Measurements from ENCODE around the gene CHRNA4. TPM values are rescaled to one million over a fixed set of nuclear protein-coding genes. Genes with fewer than 3 reads are reported as not detected.

The CHRNA4 gene
- polyA plus RNA-seq, 1 of the 3 experiments (the other 2 are of a cell fraction) = not detected

DNA sequence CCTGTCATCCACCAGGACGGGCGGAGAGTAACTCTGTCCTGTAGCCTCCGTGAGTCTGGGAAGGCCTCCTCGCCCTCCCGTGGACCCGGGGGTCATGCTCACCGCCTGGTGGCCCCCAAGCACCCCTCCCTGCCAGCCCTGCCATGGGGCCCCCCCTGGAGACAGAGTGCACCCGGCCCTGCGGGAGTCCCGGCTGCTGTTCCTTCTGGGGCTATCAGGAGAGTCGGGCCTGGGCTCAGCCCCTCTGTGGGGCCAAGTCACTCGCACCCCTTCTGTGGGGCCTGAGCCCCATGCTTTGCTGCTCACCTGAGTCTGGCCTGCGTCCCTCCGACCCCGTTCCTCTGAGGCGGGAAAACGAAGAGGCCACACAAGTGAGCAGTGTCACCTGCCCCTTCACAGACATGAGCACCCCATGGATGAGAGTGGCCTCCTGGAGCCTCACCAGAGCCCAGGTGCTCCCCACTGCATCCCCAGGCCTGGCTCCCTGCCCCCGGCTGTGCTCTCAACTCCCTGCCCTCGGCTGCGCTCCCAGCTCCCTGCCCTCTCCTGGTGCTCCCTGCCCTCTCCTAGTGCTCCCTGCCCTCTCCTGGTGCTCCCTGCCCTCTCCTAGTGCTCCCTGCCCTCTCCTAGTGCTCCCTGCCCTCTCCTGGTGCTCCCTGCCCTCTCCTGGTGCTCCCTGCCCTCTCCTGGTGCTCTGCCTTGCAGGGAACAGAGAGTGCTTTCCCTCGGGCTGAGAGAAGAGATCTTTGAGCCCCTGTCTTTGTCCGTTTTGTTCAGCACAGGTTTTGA lies 4.6 kb upstream of the CHRNA4 start:
- Histone ChIP-seq H3K9me2 (no peaks in the 10 kb centered on the region), H3K36me3 (replicated peaks in 1 of 2; ENCODE audit: control insufficient read depth in 1 of 2, insufficient read depth in 2 of 2, low read length in 1 of 2) (no peaks in the 10 kb centered on the region), H4K20me1 (ENCODE audit: insufficient read depth) (no peaks in the 10 kb centered on the region), H3K27me3 (ENCODE audit: insufficient read depth) (no peaks in the 10 kb centered on the region), H3K9me3 (no peaks in the 10 kb centered on the region), H2AFZ (ENCODE audit: low read depth) (no peak overlapping the region), H3K4me1 (ENCODE audit: control insufficient read depth in 1 of 2, insufficient read depth in 2 of 2, low read depth in 1 of 2, low read length in 1 of 2) (peaks cover 0 to 4% of the 10 kb centered on the region in 2 experiments; a peak in 1 of 4 replicates), H3K27ac (ENCODE audit: low read depth in 2 of 2, low read length in 1 of 2) (no peak overlapping the region), H3K4me3 (ENCODE audit: low read depth in 2 of 2, low read length in 1 of 2) (no peak overlapping the region), H3K4me2 (no peak overlapping the region), H3F3A (replicated peaks; ENCODE audit: insufficient read depth) (no peaks in the 10 kb centered on the region), H3K79me2 (ENCODE audit: insufficient read depth) (no peaks in the 10 kb centered on the region), H3K9ac (no peak overlapping the region)
- ChIA-PET POLR2A (no interaction called here), CTCF (interaction anchor here (2.2 to 3.0 kb wide), 3 partner anchors 12 to 56 kb away, joined by 10 to 19 read pairs (median 13); no protein-coding TSS in a partner anchor)
- no peak for TF ChIP-seq NFIC (IDR thresholded peaks at IDR 0.05; ENCODE audit: borderline replicate concordance)
- TF ChIP-seq RXRA (IDR thresholded peaks at IDR 0.05; ENCODE audit: borderline replicate concordance, low read depth) = no peak
- TF ChIP-seq, protein P1, sequence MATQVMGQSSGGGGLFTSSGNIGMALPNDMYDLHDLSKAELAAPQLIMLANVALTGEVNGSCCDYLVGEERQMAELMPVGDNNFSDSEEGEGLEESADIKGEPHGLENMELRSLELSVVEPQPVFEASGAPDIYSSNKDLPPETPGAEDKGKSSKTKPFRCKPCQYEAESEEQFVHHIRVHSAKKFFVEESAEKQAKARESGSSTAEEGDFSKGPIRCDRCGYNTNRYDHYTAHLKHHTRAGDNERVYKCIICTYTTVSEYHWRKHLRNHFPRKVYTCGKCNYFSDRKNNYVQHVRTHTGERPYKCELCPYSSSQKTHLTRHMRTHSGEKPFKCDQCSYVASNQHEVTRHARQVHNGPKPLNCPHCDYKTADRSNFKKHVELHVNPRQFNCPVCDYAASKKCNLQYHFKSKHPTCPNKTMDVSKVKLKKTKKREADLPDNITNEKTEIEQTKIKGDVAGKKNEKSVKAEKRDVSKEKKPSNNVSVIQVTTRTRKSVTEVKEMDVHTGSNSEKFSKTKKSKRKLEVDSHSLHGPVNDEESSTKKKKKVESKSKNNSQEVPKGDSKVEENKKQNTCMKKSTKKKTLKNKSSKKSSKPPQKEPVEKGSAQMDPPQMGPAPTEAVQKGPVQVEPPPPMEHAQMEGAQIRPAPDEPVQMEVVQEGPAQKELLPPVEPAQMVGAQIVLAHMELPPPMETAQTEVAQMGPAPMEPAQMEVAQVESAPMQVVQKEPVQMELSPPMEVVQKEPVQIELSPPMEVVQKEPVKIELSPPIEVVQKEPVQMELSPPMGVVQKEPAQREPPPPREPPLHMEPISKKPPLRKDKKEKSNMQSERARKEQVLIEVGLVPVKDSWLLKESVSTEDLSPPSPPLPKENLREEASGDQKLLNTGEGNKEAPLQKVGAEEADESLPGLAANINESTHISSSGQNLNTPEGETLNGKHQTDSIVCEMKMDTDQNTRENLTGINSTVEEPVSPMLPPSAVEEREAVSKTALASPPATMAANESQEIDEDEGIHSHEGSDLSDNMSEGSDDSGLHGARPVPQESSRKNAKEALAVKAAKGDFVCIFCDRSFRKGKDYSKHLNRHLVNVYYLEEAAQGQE (IDR thresholded peaks at IDR 0.05; ENCODE audit: low read depth, low read length) = no peak
- TF ChIP-seq RCOR1 (IDR thresholded peaks at IDR 0.05; ENCODE audit: low read length) = no peak
- TF ChIP-seq EP300 (IDR thresholded peaks at IDR 0.05; ENCODE audit: borderline replicate concordance in 1 of 2, low read depth in 1 of 2, low read length in 1 of 2) = no peak
- TF ChIP-seq, protein P2, sequence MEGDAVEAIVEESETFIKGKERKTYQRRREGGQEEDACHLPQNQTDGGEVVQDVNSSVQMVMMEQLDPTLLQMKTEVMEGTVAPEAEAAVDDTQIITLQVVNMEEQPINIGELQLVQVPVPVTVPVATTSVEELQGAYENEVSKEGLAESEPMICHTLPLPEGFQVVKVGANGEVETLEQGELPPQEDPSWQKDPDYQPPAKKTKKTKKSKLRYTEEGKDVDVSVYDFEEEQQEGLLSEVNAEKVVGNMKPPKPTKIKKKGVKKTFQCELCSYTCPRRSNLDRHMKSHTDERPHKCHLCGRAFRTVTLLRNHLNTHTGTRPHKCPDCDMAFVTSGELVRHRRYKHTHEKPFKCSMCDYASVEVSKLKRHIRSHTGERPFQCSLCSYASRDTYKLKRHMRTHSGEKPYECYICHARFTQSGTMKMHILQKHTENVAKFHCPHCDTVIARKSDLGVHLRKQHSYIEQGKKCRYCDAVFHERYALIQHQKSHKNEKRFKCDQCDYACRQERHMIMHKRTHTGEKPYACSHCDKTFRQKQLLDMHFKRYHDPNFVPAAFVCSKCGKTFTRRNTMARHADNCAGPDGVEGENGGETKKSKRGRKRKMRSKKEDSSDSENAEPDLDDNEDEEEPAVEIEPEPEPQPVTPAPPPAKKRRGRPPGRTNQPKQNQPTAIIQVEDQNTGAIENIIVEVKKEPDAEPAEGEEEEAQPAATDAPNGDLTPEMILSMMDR (IDR thresholded peaks at IDR 0.05) = no peak
- TF ChIP-seq TCF12 (IDR thresholded peaks at IDR 0.05) = no peak
- 47% methylated on average over 8 of the region's 22 CpGs for WGBS (ENCODE audit: low lambda C conversion rate)
- DNase-seq = no peak

DNA sequence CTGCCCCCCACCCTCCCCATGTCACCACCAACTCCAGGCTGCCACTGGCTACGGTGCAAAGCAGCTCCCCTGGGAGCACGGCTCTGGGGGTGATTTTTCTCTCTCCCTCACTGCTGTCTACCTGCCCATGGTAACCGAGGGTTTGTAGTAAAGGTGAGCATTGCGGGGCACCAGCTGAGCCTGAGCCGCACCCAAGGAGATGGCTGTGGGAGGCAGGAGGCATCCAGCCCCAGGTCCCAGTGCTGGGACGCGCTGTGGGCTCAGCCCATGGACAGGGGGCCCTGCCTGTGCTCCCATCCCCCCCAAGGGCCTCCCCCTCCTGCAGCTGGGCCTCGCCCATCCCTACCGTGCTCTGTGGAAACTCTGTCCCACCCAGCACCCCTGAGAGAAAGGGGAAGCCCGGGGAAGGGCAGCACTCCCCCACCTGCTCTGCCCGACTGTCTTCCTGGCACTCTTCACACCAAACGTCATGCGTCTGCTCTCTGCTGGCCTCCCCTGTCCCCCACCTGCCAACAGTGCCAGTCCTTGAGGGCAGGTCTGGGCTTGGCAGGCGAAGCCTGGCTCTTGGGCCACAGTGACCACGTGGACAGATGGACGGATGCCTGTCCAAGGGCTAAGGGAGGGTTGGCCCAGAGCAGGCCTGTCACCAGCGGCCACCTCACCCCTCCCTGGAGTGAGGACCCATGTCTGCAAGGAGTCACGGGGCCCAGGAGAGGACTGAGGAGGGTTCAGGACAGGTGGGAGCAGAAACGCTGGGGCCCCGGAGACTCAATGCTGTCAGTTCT lies 3.8 kb upstream of the CHRNA4 start:
- no peak overlapping the region for H3K4me2 ChIP-seq
- peaks cover 0 to 4% of the 10 kb centered on the region in 2 experiments; a peak in 1 of 4 replicates for H3K4me1 ChIP-seq (ENCODE audit: control insufficient read depth in 1 of 2, insufficient read depth in 2 of 2, low read depth in 1 of 2, low read length in 1 of 2)
- no peak overlapping the region for H3K27ac ChIP-seq (ENCODE audit: low read depth in 2 of 2, low read length in 1 of 2)
- no peaks in the 10 kb centered on the region for H3K79me2 ChIP-seq (ENCODE audit: insufficient read depth)
- H3K9me2 ChIP-seq = no peaks in the 10 kb centered on the region
- WGBS (ENCODE audit: low lambda C conversion rate) = 33% methylated on average over 3 of the region's 20 CpGs
- H3K27me3 ChIP-seq (ENCODE audit: insufficient read depth) = no peaks in the 10 kb centered on the region
- DNase-seq = no peak
- TF ChIP-seq, protein P2 (IDR thresholded peaks at IDR 0.05) = no peak
- TF ChIP-seq TAF1 (IDR thresholded peaks at IDR 0.05; ENCODE audit: borderline replicate concordance, low read depth, low read length) = no peak
- ChIA-PET CTCF (interaction anchor here (3.2 kb wide), 1 partner anchor 55 kb away, joined by 26 read pairs; no protein-coding TSS in a partner anchor), POLR2A (no interaction called here)
- H3K36me3 ChIP-seq (replicated peaks in 1 of 2; ENCODE audit: control insufficient read depth in 1 of 2, insufficient read depth in 2 of 2, low read length in 1 of 2) = no peaks in the 10 kb centered on the region
- no peak overlapping the region for H3K4me3 ChIP-seq (ENCODE audit: low read depth in 2 of 2, low read length in 1 of 2)
- H2AFZ ChIP-seq (ENCODE audit: low read depth) = no peak overlapping the region
- no peaks in the 10 kb centered on the region for H3F3A ChIP-seq (replicated peaks; ENCODE audit: insufficient read depth)
- no peak overlapping the region for H3K9ac ChIP-seq
- H4K20me1 ChIP-seq (ENCODE audit: insufficient read depth) = no peaks in the 10 kb centered on the region
- H3K9me3 ChIP-seq = no peaks in the 10 kb centered on the region

All from SK-N-SH (cell line).